ENCODE measurements around the gene TRIM47. TPM values are rescaled to one million over a fixed set of nuclear protein-coding genes. Genes with fewer than 3 reads are reported as not detected.

Gene TRIM47
- total and polyA plus RNA-seq, 2 of the 13 experiments (the other 11 are each of a cell fraction or from before 2014, with no cell fraction given): 33.5 to 82.0 TPM

DNA sequence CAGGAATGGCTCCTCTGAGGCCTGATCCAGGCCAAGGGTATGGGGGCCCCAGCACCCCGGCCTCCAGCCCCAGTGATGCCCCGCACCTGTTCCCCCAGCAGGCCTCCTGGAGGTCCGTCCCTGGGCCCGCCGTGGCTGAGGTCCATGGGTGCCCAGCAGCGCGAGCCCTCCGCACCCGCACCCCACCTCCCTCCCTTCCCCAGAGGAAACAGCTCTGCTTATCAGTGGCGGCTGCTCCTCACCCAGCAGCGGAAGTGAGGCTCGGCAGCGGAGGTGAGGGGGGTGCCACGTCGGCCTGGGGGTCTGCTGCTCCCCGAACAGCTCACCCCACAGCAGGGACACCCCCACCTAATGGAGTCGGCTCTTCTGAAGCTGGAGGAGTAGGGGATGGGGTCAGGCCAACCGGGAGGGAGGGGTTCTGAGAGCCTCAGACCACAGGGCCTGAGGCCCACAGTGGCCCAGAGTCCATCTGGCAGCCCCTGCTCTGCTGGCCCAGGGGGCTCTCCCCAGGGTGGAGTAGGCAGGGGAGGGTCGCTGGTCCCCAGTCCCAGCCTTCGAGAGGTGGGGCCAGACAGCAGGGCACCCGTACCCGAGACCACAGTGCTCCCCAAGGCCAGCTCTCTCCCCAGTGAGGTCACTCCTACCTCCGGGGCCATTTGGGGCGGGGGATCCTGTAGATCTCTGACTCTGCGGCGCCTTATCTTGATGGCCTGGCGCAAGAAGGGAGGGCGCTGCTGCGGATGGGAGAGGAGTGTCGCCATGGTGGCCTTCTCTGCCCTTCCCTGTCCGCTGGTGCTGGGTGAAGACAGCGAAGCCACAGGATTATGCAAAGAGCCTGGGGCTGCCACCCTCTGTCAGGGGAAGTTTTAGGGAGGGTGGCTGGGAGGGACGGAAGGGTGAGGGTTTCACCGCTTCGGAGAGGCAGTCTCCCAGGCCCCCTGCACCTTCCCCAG lies 34.5 kb downstream of the TRIM47 start, which contains the start of gene UNC13D (continued):
- TF ChIP-seq, protein P1, sequence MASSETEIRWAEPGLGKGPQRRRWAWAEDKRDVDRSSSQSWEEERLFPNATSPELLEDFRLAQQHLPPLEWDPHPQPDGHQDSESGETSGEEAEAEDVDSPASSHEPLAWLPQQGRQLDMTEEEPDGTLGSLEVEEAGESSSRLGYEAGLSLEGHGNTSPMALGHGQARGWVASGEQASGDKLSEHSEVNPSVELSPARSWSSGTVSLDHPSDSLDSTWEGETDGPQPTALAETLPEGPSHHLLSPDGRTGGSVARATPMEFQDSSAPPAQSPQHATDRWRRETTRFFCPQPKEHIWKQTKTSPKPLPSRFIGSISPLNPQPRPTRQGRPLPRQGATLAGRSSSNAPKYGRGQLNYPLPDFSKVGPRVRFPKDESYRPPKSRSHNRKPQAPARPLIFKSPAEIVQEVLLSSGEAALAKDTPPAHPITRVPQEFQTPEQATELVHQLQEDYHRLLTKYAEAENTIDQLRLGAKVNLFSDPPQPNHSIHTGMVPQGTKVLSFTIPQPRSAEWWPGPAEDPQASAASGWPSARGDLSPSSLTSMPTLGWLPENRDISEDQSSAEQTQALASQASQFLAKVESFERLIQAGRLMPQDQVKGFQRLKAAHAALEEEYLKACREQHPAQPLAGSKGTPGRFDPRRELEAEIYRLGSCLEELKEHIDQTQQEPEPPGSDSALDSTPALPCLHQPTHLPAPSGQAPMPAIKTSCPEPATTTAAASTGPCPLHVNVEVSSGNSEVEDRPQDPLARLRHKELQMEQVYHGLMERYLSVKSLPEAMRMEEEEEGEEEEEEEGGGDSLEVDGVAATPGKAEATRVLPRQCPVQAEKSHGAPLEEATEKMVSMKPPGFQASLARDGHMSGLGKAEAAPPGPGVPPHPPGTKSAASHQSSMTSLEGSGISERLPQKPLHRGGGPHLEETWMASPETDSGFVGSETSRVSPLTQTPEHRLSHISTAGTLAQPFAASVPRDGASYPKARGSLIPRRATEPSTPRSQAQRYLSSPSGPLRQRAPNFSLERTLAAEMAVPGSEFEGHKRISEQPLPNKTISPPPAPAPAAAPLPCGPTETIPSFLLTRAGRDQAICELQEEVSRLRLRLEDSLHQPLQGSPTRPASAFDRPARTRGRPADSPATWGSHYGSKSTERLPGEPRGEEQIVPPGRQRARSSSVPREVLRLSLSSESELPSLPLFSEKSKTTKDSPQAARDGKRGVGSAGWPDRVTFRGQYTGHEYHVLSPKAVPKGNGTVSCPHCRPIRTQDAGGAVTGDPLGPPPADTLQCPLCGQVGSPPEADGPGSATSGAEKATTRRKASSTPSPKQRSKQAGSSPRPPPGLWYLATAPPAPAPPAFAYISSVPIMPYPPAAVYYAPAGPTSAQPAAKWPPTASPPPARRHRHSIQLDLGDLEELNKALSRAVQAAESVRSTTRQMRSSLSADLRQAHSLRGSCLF (CRISPR knock-in tag; IDR thresholded peaks at IDR 0.05; ENCODE audit: borderline replicate concordance): no peak
- TF ChIP-seq ZKSCAN5 (CRISPR knock-in tag; IDR thresholded peaks at IDR 0.05): peak; percentile 94
- TF ChIP-seq, protein P2, sequence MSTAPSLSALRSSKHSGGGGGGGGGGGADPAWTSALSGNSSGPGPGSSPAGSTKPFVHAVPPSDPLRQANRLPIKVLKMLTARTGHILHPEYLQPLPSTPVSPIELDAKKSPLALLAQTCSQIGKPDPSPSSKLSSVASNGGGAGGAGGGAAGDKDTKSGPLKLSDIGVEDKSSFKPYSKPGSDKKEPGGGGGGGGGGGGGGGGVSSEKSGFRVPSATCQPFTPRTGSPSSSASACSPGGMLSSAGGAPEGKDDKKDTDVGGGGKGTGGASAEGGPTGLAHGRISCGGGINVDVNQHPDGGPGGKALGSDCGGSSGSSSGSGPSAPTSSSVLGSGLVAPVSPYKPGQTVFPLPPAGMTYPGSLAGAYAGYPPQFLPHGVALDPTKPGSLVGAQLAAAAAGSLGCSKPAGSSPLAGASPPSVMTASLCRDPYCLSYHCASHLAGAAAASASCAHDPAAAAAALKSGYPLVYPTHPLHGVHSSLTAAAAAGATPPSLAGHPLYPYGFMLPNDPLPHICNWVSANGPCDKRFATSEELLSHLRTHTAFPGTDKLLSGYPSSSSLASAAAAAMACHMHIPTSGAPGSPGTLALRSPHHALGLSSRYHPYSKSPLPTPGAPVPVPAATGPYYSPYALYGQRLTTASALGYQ (CRISPR knock-in tag; IDR thresholded peaks at IDR 0.05): 0 out of 2 replicates have a peak, but pooled peaks have one; percentile 4
- TF ChIP-seq, protein P3, sequence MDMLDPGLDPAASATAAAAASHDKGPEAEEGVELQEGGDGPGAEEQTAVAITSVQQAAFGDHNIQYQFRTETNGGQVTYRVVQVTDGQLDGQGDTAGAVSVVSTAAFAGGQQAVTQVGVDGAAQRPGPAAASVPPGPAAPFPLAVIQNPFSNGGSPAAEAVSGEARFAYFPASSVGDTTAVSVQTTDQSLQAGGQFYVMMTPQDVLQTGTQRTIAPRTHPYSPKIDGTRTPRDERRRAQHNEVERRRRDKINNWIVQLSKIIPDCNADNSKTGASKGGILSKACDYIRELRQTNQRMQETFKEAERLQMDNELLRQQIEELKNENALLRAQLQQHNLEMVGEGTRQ (IDR thresholded peaks at IDR 0.05; ENCODE audit: low read depth, low read length): no peak
- TF ChIP-seq, protein P3 (CRISPR knock-in tag; IDR thresholded peaks at IDR 0.05; ENCODE audit: borderline replicate concordance): no peak
- TF ChIP-seq, protein P4, sequence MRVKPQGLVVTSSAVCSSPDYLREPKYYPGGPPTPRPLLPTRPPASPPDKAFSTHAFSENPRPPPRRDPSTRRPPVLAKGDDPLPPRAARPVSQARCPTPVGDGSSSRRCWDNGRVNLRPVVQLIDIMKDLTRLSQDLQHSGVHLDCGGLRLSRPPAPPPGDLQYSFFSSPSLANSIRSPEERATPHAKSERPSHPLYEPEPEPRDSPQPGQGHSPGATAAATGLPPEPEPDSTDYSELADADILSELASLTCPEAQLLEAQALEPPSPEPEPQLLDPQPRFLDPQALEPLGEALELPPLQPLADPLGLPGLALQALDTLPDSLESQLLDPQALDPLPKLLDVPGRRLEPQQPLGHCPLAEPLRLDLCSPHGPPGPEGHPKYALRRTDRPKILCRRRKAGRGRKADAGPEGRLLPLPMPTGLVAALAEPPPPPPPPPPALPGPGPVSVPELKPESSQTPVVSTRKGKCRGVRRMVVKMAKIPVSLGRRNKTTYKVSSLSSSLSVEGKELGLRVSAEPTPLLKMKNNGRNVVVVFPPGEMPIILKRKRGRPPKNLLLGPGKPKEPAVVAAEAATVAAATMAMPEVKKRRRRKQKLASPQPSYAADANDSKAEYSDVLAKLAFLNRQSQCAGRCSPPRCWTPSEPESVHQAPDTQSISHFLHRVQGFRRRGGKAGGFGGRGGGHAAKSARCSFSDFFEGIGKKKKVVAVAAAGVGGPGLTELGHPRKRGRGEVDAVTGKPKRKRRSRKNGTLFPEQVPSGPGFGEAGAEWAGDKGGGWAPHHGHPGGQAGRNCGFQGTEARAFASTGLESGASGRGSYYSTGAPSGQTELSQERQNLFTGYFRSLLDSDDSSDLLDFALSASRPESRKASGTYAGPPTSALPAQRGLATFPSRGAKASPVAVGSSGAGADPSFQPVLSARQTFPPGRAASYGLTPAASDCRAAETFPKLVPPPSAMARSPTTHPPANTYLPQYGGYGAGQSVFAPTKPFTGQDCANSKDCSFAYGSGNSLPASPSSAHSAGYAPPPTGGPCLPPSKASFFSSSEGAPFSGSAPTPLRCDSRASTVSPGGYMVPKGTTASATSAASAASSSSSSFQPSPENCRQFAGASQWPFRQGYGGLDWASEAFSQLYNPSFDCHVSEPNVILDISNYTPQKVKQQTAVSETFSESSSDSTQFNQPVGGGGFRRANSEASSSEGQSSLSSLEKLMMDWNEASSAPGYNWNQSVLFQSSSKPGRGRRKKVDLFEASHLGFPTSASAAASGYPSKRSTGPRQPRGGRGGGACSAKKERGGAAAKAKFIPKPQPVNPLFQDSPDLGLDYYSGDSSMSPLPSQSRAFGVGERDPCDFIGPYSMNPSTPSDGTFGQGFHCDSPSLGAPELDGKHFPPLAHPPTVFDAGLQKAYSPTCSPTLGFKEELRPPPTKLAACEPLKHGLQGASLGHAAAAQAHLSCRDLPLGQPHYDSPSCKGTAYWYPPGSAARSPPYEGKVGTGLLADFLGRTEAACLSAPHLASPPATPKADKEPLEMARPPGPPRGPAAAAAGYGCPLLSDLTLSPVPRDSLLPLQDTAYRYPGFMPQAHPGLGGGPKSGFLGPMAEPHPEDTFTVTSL (CRISPR knock-in tag; IDR thresholded peaks at IDR 0.05; ENCODE audit: borderline replicate concordance): 0 out of 2 replicates have a peak, but pooled peaks have one; percentile 22
- no peak for TF ChIP-seq ZNF326 (CRISPR knock-in tag; IDR thresholded peaks at IDR 0.05; ENCODE audit: borderline replicate concordance)
- TF ChIP-seq PCBP1 (IDR thresholded peaks at IDR 0.05; ENCODE audit: borderline replicate concordance, low read depth, low read length): no peak
- peak; percentile 68; the same call in 1 of the 2 replicates for TF ChIP-seq POLR2G (IDR thresholded peaks at IDR 0.05; ENCODE audit: low read depth, low read length)
- no peak for TF ChIP-seq BRCA1 (CRISPR knock-in tag; IDR thresholded peaks at IDR 0.05)
- no peak for TF ChIP-seq ZNF672 (CRISPR knock-in tag; IDR thresholded peaks at IDR 0.05)

All from HepG2 (cell line).